HepG2 (cell line): ENCODE results near the gene KREMEN1. TPM values are rescaled to one million over a fixed set of nuclear protein-coding genes. Genes with fewer than 3 reads are reported as not detected.

ENCODE experiments used
- ATAC-seq: fragments of 200-7000 bp; cut with Tn5 transposase; 3 replicates; pipeline ENCODE4 v1.9.1; 2020; ENCODE audit warnings: mild to moderate bottlenecking, moderate library complexity
- BruUV-seq: library from RNA; stranded (reverse); fragments of 400-500 nt; replicated peaks from 2 replicates; lab custom pipeline; 2021; lab: Mats Ljungman, UMichigan
- CTCF ChIA-PET: fragments of 300-600 bp; formaldehyde crosslinking; extraction: SDS; loops from one replicate; lab custom pipeline; 2021; ENCODE audit warnings: low total read pairs, inconsistent platforms, low intra/inter-chr PET ratio; lab: Yijun Ruan, JAX
- POLR2A ChIA-PET: fragments of 350-600 bp; sonication (Branson Sonifier 250); formaldehyde crosslinking; loops from one replicate; lab custom pipeline; 2020; ENCODE audit warnings: antibody characterized with exemption, inconsistent platforms; lab: Yijun Ruan, JAX
- DNase-seq: peaks from one replicate; pipeline ENCODE4 v3.0.0-alpha.2; 2015; ENCODE audit warnings: low spot score
- FAIRE-seq: peaks from 3 replicates; lab custom pipeline; 2011; peaks lifted over from hg19 to GRCh38; lab: Jason Lieb, UNC
- H2AFZ ChIP-seq: one replicate; pipeline ENCODE4 v1.6.1; 2011; ENCODE audit warnings: low read length, inconsistent platforms
- H3K27ac ChIP-seq: fragments of 300-600 bp; 3 replicates; pipeline ENCODE4 v1.8.0; 2011; ENCODE audit warnings: mixed run types, mild to moderate bottlenecking, mixed read lengths, low read length, inconsistent platforms; ENCODE audit not compliant: insufficient read depth; ENCODE audit errors: extremely low read length
- H3K27me3 ChIP-seq, 2 experiments: fragments of 200-600 bp in 1 of 2; 2 replicates in 1 of 2; 3 replicates in 1 of 2; pipeline versions ENCODE4 v1.6.0 to v1.8.0; 2011; ENCODE audit warnings: low read length in 2 of 2, mild to moderate bottlenecking in 2 of 2, moderate library complexity in 2 of 2, inconsistent platforms in 1 of 2; ENCODE audit not compliant: insufficient read depth in 2 of 2, control insufficient read depth in 1 of 2
- H3K36me3 ChIP-seq, 2 experiments: fragments of 200-600 bp in 1 of 2; replicated peaks in 1 of 2; 2 replicates in 1 of 2; 3 replicates in 1 of 2; pipeline versions ENCODE4 v1.5.1 to v1.8.0; 2011; ENCODE audit warnings: low read length in 2 of 2, inconsistent platforms in 1 of 2; ENCODE audit not compliant: insufficient read depth in 2 of 2, control insufficient read depth in 1 of 2
- H3K4me1 ChIP-seq: 2 replicates; pipeline ENCODE4 v1.5.1; 2012; ENCODE audit warnings: low read length, inconsistent platforms; ENCODE audit not compliant: insufficient read depth
- H3K4me2 ChIP-seq: 2 replicates; pipeline ENCODE4 v1.6.0; 2011; ENCODE audit warnings: low read depth, low read length, inconsistent platforms
- H3K4me3 ChIP-seq, 3 experiments: fragments of 200-600 bp in 1 of 3; sonication (generic), shearing (Covaris generic) in 1 of 3; replicated peaks in 1 of 3; 2 replicates each; pipeline ENCODE4 v1.5.1; 2011 to 2016; ENCODE audit warnings: low read length in 3 of 3, inconsistent platforms in 2 of 3, low read depth in 2 of 3, mild to moderate bottlenecking in 2 of 3, control low read depth in 1 of 3, mixed read lengths in 1 of 3; ENCODE audit not compliant: insufficient read depth in 1 of 3
- H3K79me2 ChIP-seq: one replicate; pipeline ENCODE4 v1.6.1; 2011; ENCODE audit warnings: low read length, inconsistent platforms; ENCODE audit not compliant: insufficient read depth
- H3K9ac ChIP-seq: 2 replicates; pipeline ENCODE4 v1.6.0; 2011; ENCODE audit warnings: mild to moderate bottlenecking, low read depth, low read length, inconsistent platforms; ENCODE audit not compliant: insufficient read depth
- H3K9me3 ChIP-seq: 2 replicates; pipeline ENCODE4 v1.5.1; 2012; ENCODE audit warnings: mild to moderate bottlenecking, low read length
- H4K20me1 ChIP-seq: 2 replicates; pipeline ENCODE4 v1.6.0; 2011; ENCODE audit warnings: inconsistent platforms, mild to moderate bottlenecking, low read length, moderate library complexity; ENCODE audit not compliant: insufficient read depth
- FLYWCH1 ChIP-seq: sonication (generic); formaldehyde crosslinking; IDR thresholded peaks from 2 replicates; pipeline ENCODE4 v1.8.1; 2023; ENCODE audit warnings: mild to moderate bottlenecking, missing genetic modification reagents
- IKZF4 ChIP-seq: sonication (generic); formaldehyde crosslinking; IDR thresholded peaks from 2 replicates; pipeline ENCODE4 v1.5.1; 2020; ENCODE audit warnings: borderline replicate concordance, mild to moderate bottlenecking, low read depth, missing genetic modification reagents; ENCODE audit errors: not compliant biosample characterization
- KLF11 ChIP-seq: IDR thresholded peaks from 2 replicates; pipeline ENCODE4 v1.6.1; 2016; ENCODE audit warnings: missing compliant biosample characterization
- RBM22 ChIP-seq: fragments of 200-400 bp; formaldehyde crosslinking; optimal IDR thresholded peaks from 2 replicates; pipeline ENCODE3; 2017; ENCODE audit warnings: mild to moderate bottlenecking, low read length, moderate library complexity
- STAG1 ChIP-seq: sonication (generic); formaldehyde crosslinking; IDR thresholded peaks from 2 replicates; pipeline ENCODE4 v1.4.0; 2020; ENCODE audit warnings: missing genetic modification reagents
- WGBS: methylation state at CpG from one replicate; pipeline ENCODE4 v1.1.6; 2017; ENCODE audit warnings: low lambda C conversion rate; 5-methylcytosine and 5-hydroxymethylcytosine counted together
- in situ Hi-C: cut with HindIII; loops from 2 replicates; pipeline ENCODE4 v1.10.0; 2017; ENCODE audit warnings: low pct_unique_long_range_greater_than_20kb; ENCODE audit not compliant: extremely low pct_ligation_motif_present
- intact Hi-C: fragments of 100-400 bp; cut with micrococcal nuclease; formaldehyde crosslinking; loops from one replicate; pipeline ENCODE4 v1.10.0; 2022; ENCODE audit not compliant: unreplicated experiment
- polyA plus RNA-seq, 8 experiments: library from polyadenylated mRNA; depleted of rRNA in 3 of 8; stranded (reverse) in 7 of 8; unstranded in 1 of 8; fragments of >200 nt; fragmentation: Illumina TruSeq in 4 of 8; extraction: Trizol in 4 of 8; gene quantifications; 2 replicates each; pipeline versions ENCODE4 v1.2.1 to v1.2.3, GENCODE V29; 2011 to 2016; ENCODE audit warnings: low read depth in 4 of 8, missing spikeins in 1 of 8, mixed read lengths in 1 of 8; ENCODE audit not compliant: insufficient read depth in 1 of 8
- total RNA-seq, 5 experiments: library from RNA; depleted of rRNA; stranded (reverse); fragments of >200 nt; fragmentation: Illumina TruSeq; extraction: Trizol; gene quantifications; 2 replicates each; pipeline ENCODE4 v1.2.3, GENCODE V29; 2016; ENCODE audit warnings: low read depth in 1 of 5
- TF ChIP-seq, protein P1 (sequence below): IDR thresholded peaks from 2 replicates; pipeline ENCODE4 v1.4.0; 2020; ENCODE audit warnings: mild to moderate bottlenecking, missing genetic modification reagents

KREMEN1 gene
- total and polyA plus RNA-seq, 2 of the 13 experiments (the other 11 are each of a cell fraction or from before 2014, with no cell fraction given): 9.8 to 13.8 TPM

DNA sequence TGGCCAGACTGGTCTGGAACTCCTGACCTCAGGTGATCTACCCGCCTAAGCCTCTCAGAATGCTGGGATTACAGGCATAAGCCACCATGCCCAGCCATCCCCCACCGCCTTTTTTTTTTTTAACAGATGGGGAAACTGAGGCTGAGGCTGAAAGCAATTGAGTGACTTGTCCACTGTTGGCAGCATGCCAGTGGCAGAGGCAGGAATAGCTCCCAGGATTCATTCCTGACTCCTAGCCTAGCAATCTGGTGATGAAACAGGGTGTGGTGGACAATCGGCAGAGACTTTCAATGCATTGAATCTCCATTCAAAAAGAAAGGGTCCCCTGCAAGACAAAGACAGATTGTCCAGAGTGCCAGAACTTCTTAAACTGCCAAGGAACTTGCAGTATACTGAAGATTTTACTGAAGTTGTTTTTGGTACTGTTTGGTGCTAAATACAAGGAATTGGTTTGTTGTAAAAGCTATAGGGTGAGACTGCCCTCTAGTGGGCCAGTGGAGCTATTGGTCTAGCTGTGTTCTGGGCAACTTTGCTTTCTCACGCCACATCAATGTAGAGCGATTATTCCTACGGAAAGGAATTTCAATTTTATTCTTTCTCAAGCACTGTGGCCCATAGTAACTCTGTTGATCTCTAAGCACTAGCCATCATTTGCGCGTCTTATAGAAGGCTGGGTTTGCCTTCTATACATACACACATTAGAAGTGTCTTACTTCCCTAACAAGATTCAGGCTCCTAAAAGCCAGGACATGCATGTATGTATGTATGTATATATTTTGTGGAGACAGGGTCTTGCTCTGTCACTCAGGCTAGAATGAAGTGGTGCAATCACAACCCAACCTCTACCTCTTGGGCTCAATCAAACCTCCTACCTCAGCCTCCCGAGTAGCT is 32.2 kb upstream of the KREMEN1 start (continued):
- TF ChIP-seq, protein P1, sequence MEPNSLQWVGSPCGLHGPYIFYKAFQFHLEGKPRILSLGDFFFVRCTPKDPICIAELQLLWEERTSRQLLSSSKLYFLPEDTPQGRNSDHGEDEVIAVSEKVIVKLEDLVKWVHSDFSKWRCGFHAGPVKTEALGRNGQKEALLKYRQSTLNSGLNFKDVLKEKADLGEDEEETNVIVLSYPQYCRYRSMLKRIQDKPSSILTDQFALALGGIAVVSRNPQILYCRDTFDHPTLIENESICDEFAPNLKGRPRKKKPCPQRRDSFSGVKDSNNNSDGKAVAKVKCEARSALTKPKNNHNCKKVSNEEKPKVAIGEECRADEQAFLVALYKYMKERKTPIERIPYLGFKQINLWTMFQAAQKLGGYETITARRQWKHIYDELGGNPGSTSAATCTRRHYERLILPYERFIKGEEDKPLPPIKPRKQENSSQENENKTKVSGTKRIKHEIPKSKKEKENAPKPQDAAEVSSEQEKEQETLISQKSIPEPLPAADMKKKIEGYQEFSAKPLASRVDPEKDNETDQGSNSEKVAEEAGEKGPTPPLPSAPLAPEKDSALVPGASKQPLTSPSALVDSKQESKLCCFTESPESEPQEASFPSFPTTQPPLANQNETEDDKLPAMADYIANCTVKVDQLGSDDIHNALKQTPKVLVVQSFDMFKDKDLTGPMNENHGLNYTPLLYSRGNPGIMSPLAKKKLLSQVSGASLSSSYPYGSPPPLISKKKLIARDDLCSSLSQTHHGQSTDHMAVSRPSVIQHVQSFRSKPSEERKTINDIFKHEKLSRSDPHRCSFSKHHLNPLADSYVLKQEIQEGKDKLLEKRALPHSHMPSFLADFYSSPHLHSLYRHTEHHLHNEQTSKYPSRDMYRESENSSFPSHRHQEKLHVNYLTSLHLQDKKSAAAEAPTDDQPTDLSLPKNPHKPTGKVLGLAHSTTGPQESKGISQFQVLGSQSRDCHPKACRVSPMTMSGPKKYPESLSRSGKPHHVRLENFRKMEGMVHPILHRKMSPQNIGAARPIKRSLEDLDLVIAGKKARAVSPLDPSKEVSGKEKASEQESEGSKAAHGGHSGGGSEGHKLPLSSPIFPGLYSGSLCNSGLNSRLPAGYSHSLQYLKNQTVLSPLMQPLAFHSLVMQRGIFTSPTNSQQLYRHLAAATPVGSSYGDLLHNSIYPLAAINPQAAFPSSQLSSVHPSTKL (CRISPR knock-in tag): 0 out of 2 replicates have a peak, but pooled peaks have one; percentile 16
- TF ChIP-seq STAG1: peak; percentile 92
- TF ChIP-seq FLYWCH1 (CRISPR knock-in tag): no peak
- TF ChIP-seq IKZF4 (CRISPR knock-in tag): no peak

DNA sequence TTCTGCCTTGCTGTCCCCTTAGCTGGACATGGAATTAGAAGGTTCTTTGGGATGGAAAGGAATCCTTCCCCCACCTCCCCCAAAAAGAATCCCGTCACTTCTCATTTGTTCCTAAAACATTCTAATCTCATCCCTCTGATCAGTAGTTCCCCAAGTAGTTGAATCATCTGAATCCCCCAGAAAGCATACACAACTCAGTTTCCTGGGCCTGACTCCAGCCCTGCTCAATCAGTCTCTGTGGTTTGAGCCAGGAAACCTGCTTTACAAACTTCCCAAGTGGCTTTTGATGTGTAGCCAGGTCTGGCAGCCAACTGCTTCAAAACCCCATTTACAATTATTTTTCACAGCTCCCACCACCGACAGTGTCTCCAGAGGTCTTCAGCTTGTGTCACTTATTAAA is 31.4 kb upstream of the KREMEN1 start:
- POLR2A ChIA-PET: interaction anchor here (1.4 to 3.3 kb wide), 5 partner anchors 10 to 257 kb away, joined by 4 to 22 read pairs (median 7); partner anchors contain the start of gene ZNRF3
- ATAC-seq: no peak
- WGBS: 97% methylated on average over 2 of the region's 2 CpGs

More for the DNA sequence above, 31.4 kb upstream of the KREMEN1 start:
- in situ Hi-C loops: no loop called here
- FAIRE-seq (no peak), DNase-seq (no peak)
- Histone ChIP-seq H3K9me3 (no peaks in the 10 kb centered on the region), H3K4me3 (no peak overlapping the region), H3K4me2 (no peak overlapping the region), H2AFZ (no peak overlapping the region), H3K4me1 (peaks cover 79% of the 10 kb centered on the region), H3K79me2 (peaks cover 46% of the 10 kb centered on the region), H3K27me3 (no peaks in the 10 kb centered on the region), H3K9ac (no peak overlapping the region), H3K36me3 (peaks cover 22 to 81% of the 10 kb centered on the region in 2 experiments), H3K27ac (no peak overlapping the region), H4K20me1 (peaks cover 9% of the 10 kb centered on the region)
- no TSS peak for BruUV-seq
- TF ChIP-seq RBM22 (peak; percentile 63), KLF11 (CRISPR knock-in tag) (no peak)
- intact Hi-C loops: loop anchor here (5.0 kb wide), 1 partner anchor 111 kb away; no protein-coding TSS in a partner anchor
- CTCF ChIA-PET: interaction anchor here (1.3 to 2.1 kb wide), 2 partner anchors 184 to 186 kb away, joined by 4 to 22 read pairs; no protein-coding TSS in a partner anchor
